SU-DHL-6 (cell line): ENCODE data around the gene DNAH5.

Experiments used
- H2AFZ ChIP-seq: fragments of 200-600 bp; sonication (generic); 2 replicates; pipeline ENCODE4 v1.6.1; 2014; ENCODE audit warnings: low read depth, mild to moderate bottlenecking, moderate library complexity, mixed read lengths, antibody characterized with exemption, low read length; ENCODE audit not compliant: severe bottlenecking
- H3F3A ChIP-seq: fragments of 200-600 bp; shearing (Covaris generic); 2 replicates; pipeline ENCODE4 v1.6.0; 2016; ENCODE audit warnings: antibody characterized with exemption, mild to moderate bottlenecking; ENCODE audit not compliant: insufficient read depth
- H3K27ac ChIP-seq: fragments of 200-600 bp; sonication (generic); 2 replicates; pipeline ENCODE4 v1.5.1; 2016; ENCODE audit warnings: low read depth, mild to moderate bottlenecking, low read length, moderate library complexity, mixed read lengths
- H3K27me3 ChIP-seq: fragments of 200-600 bp; sonication (generic), shearing (Covaris generic); 2 replicates; pipeline ENCODE4 v1.6.0; 2014; ENCODE audit warnings: mild to moderate bottlenecking, low read length
- H3K36me3 ChIP-seq: fragments of 200-600 bp; sonication (generic); 2 replicates; pipeline ENCODE4 v1.6.1; 2014; ENCODE audit warnings: mild to moderate bottlenecking, low read length, mixed read lengths
- H3K4me2 ChIP-seq: fragments of 300-600, 200-600 bp; shearing (Covaris generic), sonication (generic); 2 replicates; pipeline ENCODE4 v1.6.0; 2014; ENCODE audit warnings: low read length, low read depth, mild to moderate bottlenecking; ENCODE audit not compliant: poor library complexity, severe bottlenecking
- H3K4me3 ChIP-seq: fragments of 200-600 bp; sonication (generic); 2 replicates; pipeline ENCODE4 v1.5.1; 2014; ENCODE audit warnings: antibody characterized with exemption, low read length, mild to moderate bottlenecking, mixed read lengths; ENCODE audit not compliant: insufficient read depth, poor library complexity, severe bottlenecking
- H3K79me2 ChIP-seq: fragments of 200-600 bp; sonication (generic); 2 replicates; pipeline ENCODE4 v1.6.1; 2014; ENCODE audit warnings: mild to moderate bottlenecking, low read length, moderate library complexity; ENCODE audit not compliant: insufficient read depth
- H3K9ac ChIP-seq: fragments of 200-600 bp; sonication (generic); 2 replicates; pipeline ENCODE4 v1.7.0; 2014; ENCODE audit warnings: mild to moderate bottlenecking, low read length
- H3K9me2 ChIP-seq: fragments of 200-600 bp; sonication (generic); replicated peaks from 2 replicates; pipeline ENCODE4 v1.6.1; 2014; ENCODE audit warnings: low read length; ENCODE audit not compliant: insufficient read depth
- H3K9me3 ChIP-seq: fragments of 200-600 bp; sonication (generic); 2 replicates; pipeline ENCODE4 v1.6.1; 2014; ENCODE audit warnings: low read length, mixed read lengths; ENCODE audit not compliant: insufficient read depth
- H4K20me1 ChIP-seq: fragments of 200-600 bp; sonication (generic); 2 replicates; pipeline ENCODE4 v1.6.1; 2014; ENCODE audit warnings: low read depth, mild to moderate bottlenecking, antibody characterized with exemption, low read length, moderate library complexity, mixed read lengths
- EZH2phosphoT487 ChIP-seq: fragments of 200-600 bp; sonication (generic), shearing (Covaris generic); conservative IDR thresholded peaks from 2 replicates; pipeline ENCODE4 v1.6.1; 2018; ENCODE audit warnings: mild to moderate bottlenecking, antibody characterized with exemption, low read length, moderate library complexity, mixed read lengths
- TF ChIP-seq, protein P1 (sequence below): fragments of 200-600 bp; sonication (generic); IDR thresholded peaks from one replicate; pipeline ENCODE4 v1.5.1; 2017; ENCODE audit warnings: antibody characterized with exemption, mild to moderate bottlenecking, low read length, moderate library complexity; ENCODE audit not compliant: insufficient read depth, poor library complexity, severe bottlenecking

The DNAH5 gene, protein sequence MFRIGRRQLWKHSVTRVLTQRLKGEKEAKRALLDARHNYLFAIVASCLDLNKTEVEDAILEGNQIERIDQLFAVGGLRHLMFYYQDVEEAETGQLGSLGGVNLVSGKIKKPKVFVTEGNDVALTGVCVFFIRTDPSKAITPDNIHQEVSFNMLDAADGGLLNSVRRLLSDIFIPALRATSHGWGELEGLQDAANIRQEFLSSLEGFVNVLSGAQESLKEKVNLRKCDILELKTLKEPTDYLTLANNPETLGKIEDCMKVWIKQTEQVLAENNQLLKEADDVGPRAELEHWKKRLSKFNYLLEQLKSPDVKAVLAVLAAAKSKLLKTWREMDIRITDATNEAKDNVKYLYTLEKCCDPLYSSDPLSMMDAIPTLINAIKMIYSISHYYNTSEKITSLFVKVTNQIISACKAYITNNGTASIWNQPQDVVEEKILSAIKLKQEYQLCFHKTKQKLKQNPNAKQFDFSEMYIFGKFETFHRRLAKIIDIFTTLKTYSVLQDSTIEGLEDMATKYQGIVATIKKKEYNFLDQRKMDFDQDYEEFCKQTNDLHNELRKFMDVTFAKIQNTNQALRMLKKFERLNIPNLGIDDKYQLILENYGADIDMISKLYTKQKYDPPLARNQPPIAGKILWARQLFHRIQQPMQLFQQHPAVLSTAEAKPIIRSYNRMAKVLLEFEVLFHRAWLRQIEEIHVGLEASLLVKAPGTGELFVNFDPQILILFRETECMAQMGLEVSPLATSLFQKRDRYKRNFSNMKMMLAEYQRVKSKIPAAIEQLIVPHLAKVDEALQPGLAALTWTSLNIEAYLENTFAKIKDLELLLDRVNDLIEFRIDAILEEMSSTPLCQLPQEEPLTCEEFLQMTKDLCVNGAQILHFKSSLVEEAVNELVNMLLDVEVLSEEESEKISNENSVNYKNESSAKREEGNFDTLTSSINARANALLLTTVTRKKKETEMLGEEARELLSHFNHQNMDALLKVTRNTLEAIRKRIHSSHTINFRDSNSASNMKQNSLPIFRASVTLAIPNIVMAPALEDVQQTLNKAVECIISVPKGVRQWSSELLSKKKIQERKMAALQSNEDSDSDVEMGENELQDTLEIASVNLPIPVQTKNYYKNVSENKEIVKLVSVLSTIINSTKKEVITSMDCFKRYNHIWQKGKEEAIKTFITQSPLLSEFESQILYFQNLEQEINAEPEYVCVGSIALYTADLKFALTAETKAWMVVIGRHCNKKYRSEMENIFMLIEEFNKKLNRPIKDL (N-terminal part only)

DNA sequence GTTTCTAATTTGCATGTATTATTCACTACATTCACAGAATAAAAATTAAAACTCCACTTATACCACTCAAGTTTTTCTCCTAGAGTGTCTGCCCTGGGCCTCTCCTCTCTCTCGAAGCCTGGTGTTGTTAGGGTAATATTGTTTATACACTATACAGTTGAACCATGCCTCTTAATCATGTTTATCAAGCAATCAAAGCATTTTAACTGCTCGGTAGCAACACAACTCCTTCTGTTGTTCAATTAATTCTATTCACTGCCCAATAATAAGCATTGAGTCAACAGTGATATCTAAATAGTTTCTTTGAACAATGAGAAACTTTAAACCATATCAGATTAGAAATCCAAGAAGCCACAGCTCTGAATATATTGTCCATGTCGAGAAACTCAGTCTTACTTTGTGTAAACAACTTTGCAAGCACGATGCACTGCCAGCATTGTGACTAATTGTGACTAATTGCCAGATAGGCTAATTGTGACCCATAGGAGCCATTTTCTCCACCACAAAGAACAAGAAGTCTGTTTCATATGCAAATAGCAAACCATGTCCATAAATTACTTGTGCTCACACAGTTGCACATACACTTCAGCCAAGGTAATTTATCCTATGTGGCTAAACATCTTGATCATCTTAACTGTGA is at the start of gene DNAH5:
Gene DNAH5 (minus strand): TSS at position 129 of the 640 bp plus-strand sequence. CDS start 250 bp downstream, outside the sequence.
- Histone ChIP-seq H3K36me3 (no peaks in the 10 kb centered on the region), H3K27ac (no peak within 1 kb of the TSS), H3K27me3 (no peaks in the 10 kb centered on the region), H3K79me2 (no peaks in the 10 kb centered on the region), H3K9me3 (no peaks in the 10 kb centered on the region), H4K20me1 (no peaks in the 10 kb centered on the region), H3K4me2 (no peak within 1 kb of the TSS), H3F3A (no peaks in the 10 kb centered on the region), H3K9me2 (no peaks in the 10 kb centered on the region), H3K9ac (no peak within 1 kb of the TSS), H3K4me3 (no peak within 1 kb of the TSS), H2AFZ (no peak within 1 kb of the TSS)
- no peak for TF ChIP-seq EZH2phosphoT487

DNA sequence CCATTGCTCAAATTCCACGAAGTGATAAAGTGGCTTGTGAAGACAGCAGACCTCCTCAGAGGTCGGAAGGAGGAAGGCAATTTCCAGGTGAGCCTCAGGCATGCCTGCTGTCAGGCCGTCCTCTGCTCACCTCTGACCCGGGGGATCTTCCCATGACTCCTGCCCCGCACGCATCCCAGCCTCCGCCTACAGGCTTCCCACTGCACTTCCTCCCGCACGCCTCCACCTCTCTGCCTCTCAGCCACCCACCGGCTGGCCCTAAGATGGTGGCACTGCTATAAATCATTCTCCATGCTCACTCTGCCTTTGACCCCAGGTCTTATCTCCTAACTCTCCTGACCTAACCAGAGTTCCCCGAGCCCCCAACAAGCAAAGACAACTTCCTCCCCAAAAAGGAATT is 49.4 kb upstream of the DNAH5 start:
- H3K79me2 ChIP-seq, result no peaks in the 10 kb centered on the region
- no peak for TF ChIP-seq EZH2phosphoT487
- TF ChIP-seq, protein P1, sequence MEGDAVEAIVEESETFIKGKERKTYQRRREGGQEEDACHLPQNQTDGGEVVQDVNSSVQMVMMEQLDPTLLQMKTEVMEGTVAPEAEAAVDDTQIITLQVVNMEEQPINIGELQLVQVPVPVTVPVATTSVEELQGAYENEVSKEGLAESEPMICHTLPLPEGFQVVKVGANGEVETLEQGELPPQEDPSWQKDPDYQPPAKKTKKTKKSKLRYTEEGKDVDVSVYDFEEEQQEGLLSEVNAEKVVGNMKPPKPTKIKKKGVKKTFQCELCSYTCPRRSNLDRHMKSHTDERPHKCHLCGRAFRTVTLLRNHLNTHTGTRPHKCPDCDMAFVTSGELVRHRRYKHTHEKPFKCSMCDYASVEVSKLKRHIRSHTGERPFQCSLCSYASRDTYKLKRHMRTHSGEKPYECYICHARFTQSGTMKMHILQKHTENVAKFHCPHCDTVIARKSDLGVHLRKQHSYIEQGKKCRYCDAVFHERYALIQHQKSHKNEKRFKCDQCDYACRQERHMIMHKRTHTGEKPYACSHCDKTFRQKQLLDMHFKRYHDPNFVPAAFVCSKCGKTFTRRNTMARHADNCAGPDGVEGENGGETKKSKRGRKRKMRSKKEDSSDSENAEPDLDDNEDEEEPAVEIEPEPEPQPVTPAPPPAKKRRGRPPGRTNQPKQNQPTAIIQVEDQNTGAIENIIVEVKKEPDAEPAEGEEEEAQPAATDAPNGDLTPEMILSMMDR, result no peak
- no peak overlapping the region for H3K27ac ChIP-seq
- no peak overlapping the region for H3K9ac ChIP-seq
- no peak overlapping the region for H2AFZ ChIP-seq
- H3F3A ChIP-seq, result no peaks in the 10 kb centered on the region
- H3K9me3 ChIP-seq, result no peaks in the 10 kb centered on the region
- no peaks in the 10 kb centered on the region for H4K20me1 ChIP-seq
- H3K36me3 ChIP-seq, result no peaks in the 10 kb centered on the region
- no peak overlapping the region for H3K4me3 ChIP-seq
- no peaks in the 10 kb centered on the region for H3K9me2 ChIP-seq
- no peak overlapping the region for H3K4me2 ChIP-seq
- H3K27me3 ChIP-seq, result no peaks in the 10 kb centered on the region

DNA sequence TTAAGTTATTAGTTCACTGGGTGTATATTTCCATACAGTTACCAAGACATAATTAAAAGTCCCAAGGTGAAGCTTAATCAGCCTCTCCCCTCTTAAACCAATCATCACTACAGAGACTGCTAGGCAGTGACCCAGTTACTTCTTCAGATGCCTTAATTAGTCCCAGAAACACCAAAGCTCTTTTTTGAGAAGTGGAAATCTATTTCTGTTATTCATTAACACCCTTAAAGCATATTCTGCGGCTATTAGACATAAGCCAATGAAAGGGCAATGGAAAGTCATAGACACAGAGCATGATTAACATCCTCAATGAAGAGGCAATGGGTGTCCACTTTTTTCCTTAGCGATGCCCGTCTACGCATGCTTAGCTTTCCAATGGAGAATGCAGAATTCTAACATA is 48.3 kb upstream of the DNAH5 start:
- Histone ChIP-seq H4K20me1 (no peaks in the 10 kb centered on the region), H3K79me2 (no peaks in the 10 kb centered on the region), H2AFZ (no peak overlapping the region), H3K4me3 (no peak overlapping the region), H3K9ac (no peak overlapping the region), H3K9me3 (no peaks in the 10 kb centered on the region), H3F3A (no peaks in the 10 kb centered on the region), H3K36me3 (no peaks in the 10 kb centered on the region), H3K27me3 (no peaks in the 10 kb centered on the region), H3K4me2 (no peak overlapping the region), H3K27ac (no peak overlapping the region), H3K9me2 (no peaks in the 10 kb centered on the region)
- TF ChIP-seq EZH2phosphoT487, result no peak
- TF ChIP-seq, protein P1, result no peak
